Breast epithelium (tissue), 4 donors: ENCODE measurements around the gene CRELD2. TPM values are rescaled to one million over a fixed set of nuclear protein-coding genes. Genes with fewer than 3 reads are reported as not detected.

ENCODE experiments used
- DNase-seq, 2 donors: peaks; one replicate each; pipeline ENCODE4 v3.0.0-alpha.2; 2019; ENCODE audit warnings: low spot score in 2 of 2
- H3K27ac ChIP-seq, 2 donors: fragments of 200-600 bp; sonication (generic) in 1 of 2; one replicate each; pipeline ENCODE4 v1.5.1; 2016 to 2019; ENCODE audit warnings: mild to moderate bottlenecking in 1 of 2
- H3K27me3 ChIP-seq, 2 donors: fragments of 200-600 bp; sonication (generic) in 1 of 2; one replicate each; pipeline versions ENCODE4 v1.5.1 to v1.6.0; 2017 to 2019; ENCODE audit warnings: control low read depth in 1 of 2, mild to moderate bottlenecking in 1 of 2
- H3K36me3 ChIP-seq: fragments of 200-600 bp; one replicate; pipeline ENCODE4 v1.5.1; 2019
- H3K4me1 ChIP-seq, 2 donors: fragments of 200-600 bp; sonication (generic); one replicate each; pipeline ENCODE4 v1.5.1; 2016 to 2019; ENCODE audit warnings: control low read depth in 1 of 2
- H3K4me3 ChIP-seq, 3 donors: fragments of 200-600 bp; sonication (generic); 1 replicate in 2 of 3; 2 replicates in 1 of 3; pipeline ENCODE4 v1.5.1; 2016 to 2019; ENCODE audit warnings: mild to moderate bottlenecking in 3 of 3, moderate library complexity in 2 of 3
- H3K9me3 ChIP-seq, 2 donors: fragments of 200-600 bp; sonication (generic) in 1 of 2; one replicate each; pipeline ENCODE4 v1.5.1; 2016 to 2019; ENCODE audit warnings: control low read depth in 1 of 2
- CTCF ChIP-seq, 3 donors: fragments of 450-650 bp; IDR thresholded peaks; one replicate each; pipeline ENCODE4 v1.5.1; 2016 to 2017; ENCODE audit warnings: antibody characterized with exemption in 3 of 3, mild to moderate bottlenecking in 3 of 3, moderate library complexity in 3 of 3
- POLR2A ChIP-seq: fragments of 450-650 bp; IDR thresholded peaks from one replicate; pipeline ENCODE4 v1.6.1; 2016; ENCODE audit warnings: antibody characterized with exemption, mild to moderate bottlenecking, moderate library complexity
- POLR2AphosphoS5 ChIP-seq, 3 donors: sonication (generic); formaldehyde crosslinking; IDR thresholded peaks; one replicate each; pipeline ENCODE4 v1.6.1; 2017; ENCODE audit warnings: antibody characterized with exemption in 3 of 3
- intact Hi-C: fragments of 100-400 bp; cut with DNase I; formaldehyde crosslinking; loops from one replicate; pipeline ENCODE4 v1.15.1; 2023; ENCODE audit warnings: low total_unique reads
- total RNA-seq, 3 donors: library from RNA; depleted of rRNA; stranded (reverse); fragments of >200 nt; gene quantifications; one replicate each; pipeline ENCODE4 v1.1.0, GENCODE V29; 2016

Gene CRELD2
- total RNA-seq, 3 donors from 2014 or later = 20.6 to 59.3 (median 39.5) TPM

DNA sequence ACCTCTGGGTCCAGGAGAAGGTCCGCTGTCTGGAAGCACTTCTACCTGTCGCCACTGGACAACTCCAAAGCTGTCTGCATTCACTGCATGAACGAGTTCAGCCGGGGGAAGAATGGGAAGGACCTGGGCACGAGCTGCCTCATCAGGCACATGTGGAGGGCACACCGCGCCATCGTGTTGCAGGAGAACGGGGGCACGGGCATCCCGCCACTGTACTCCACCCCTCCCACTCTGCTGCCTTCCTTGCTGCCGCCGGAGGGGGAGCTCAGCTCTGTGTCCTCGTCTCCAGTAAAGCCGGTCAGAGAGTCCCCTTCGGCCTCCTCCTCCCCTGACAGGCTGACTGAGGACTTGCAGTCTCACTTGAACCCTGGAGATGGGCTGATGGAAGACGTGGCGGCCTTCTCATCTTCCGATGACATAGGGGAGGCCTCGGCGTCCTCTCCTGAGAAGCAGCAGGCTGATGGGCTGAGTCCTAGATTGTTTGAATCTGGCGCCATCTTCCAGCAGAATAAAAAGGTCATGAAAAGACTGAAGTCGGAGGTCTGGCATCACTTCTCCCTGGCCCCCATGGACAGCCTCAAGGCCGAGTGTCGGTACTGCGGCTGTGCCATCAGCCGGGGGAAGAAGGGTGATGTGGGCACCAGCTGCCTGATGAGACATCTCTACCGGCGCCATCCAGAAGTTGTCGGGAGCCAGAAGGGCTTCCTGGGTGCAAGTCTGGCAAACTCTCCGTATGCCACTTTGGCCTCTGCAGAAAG is 33.8 kb upstream of the CRELD2 start:
- intact Hi-C loops = no loop called here
- Histone ChIP-seq H3K9me3 (peaks cover 0 to 4% of the 10 kb centered on the region in 2 donors), H3K36me3 (no peaks in the 10 kb centered on the region)

DNA sequence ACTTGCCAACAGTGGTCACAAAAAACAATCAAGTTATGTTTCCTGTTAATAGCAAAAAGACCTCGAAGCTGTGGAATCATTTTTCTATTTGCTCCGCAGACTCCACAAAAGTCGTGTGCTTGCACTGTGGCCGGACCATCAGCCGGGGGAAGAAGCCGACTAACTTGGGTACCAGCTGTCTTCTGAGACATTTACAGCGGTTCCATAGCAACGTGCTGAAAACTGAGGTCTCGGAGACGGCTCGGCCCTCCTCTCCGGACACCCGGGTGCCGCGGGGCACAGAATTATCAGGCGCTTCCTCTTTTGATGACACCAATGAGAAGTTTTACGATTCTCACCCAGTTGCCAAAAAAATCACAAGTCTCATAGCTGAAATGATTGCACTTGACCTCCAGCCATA is 33.2 kb upstream of the CRELD2 start:
- Histone ChIP-seq H3K36me3 (no peaks in the 10 kb centered on the region), H3K27ac (no peak overlapping the region), H3K9me3 (peaks cover 0 to 4% of the 10 kb centered on the region in 2 donors), H3K27me3 (no peaks in the 10 kb centered on the region), H3K4me1 (no peaks in the 10 kb centered on the region), H3K4me3 (no peak overlapping the region)
- intact Hi-C loops = no loop called here
- no peak for TF ChIP-seq POLR2AphosphoS5 (IDR thresholded peaks at IDR 0.05)
- TF ChIP-seq POLR2A = no peak
- no peak for TF ChIP-seq CTCF (IDR thresholded peaks at IDR 0.05)
- no peak for DNase-seq

More for the DNA sequence above, 33.8 kb upstream of the CRELD2 start:
- Histone ChIP-seq H3K4me3 (no peak overlapping the region), H3K27me3 (no peaks in the 10 kb centered on the region), H3K27ac (no peak overlapping the region), H3K4me1 (no peaks in the 10 kb centered on the region)
- TF ChIP-seq CTCF (IDR thresholded peaks at IDR 0.05) (no peak), POLR2A (no peak), POLR2AphosphoS5 (IDR thresholded peaks at IDR 0.05) (no peak)
- no peak for DNase-seq

- H3K27ac ChIP-seq = no peak overlapping the region
- H3K36me3 ChIP-seq = no peaks in the 10 kb centered on the region
- no peak overlapping the region for H3K4me3 ChIP-seq
- intact Hi-C loops = no loop called here
- no peak for TF ChIP-seq POLR2A
- TF ChIP-seq POLR2AphosphoS5 (IDR thresholded peaks at IDR 0.05) = no peak
- TF ChIP-seq CTCF (IDR thresholded peaks at IDR 0.05) = no peak
- no peak for DNase-seq
- H3K9me3 ChIP-seq = peaks cover 0 to 4% of the 10 kb centered on the region in 2 donors
- H3K4me1 ChIP-seq = no peaks in the 10 kb centered on the region
- no peaks in the 10 kb centered on the region for H3K27me3 ChIP-seq
These were observed 32.6 kb upstream of the CRELD2 start for GRCh38 chr22:49885881-49886280.

DNA sequence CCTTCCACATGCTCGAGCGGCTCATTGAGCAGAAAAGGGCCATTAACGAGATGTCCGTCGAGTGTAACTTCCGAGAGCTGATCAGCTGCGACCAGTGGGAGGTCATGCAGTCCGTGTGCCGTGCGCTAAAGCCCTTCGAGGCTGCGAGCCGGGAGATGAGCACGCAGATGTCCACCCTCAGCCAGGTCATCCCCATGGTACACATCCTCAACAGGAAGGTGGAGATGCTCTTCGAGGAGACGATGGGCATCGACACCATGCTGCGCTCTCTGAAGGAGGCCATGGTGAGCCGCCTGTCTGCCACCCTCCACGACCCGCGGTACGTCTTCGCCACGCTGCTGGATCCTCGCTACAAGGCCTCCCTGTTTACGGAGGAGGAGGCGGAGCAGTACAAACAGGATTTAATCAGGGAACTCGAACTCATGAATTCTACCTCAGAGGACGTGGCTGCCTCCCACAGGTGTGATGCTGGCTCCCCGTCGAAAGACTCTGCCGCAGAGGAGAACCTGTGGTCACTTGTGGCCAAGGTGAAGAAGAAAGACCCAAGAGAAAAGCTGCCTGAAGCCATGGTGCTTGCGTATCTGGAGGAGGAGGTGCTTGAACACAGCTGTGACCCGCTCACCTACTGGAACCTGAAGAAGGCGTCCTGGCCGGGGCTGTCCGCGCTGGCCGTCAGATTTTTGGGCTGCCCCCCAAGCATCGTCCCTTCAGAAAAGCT is 31.9 kb upstream of the CRELD2 start:
- Histone ChIP-seq H3K4me3 (no peak overlapping the region), H3K27ac (no peak overlapping the region), H3K36me3 (no peaks in the 10 kb centered on the region), H3K9me3 (peaks cover 0 to 4% of the 10 kb centered on the region in 2 donors), H3K4me1 (no peaks in the 10 kb centered on the region), H3K27me3 (no peaks in the 10 kb centered on the region)
- TF ChIP-seq POLR2A (no peak), POLR2AphosphoS5 (IDR thresholded peaks at IDR 0.05) (no peak), CTCF (IDR thresholded peaks at IDR 0.05) (no peak)
- no peak for DNase-seq
- intact Hi-C loops = no loop called here

GRCh38 chr22:49887064-49887451 is 31.4 kb upstream of the CRELD2 start:
- Histone ChIP-seq H3K9me3 (peaks cover 0 to 4% of the 10 kb centered on the region in 2 donors), H3K4me1 (no peaks in the 10 kb centered on the region), H3K27ac (no peak overlapping the region), H3K36me3 (no peaks in the 10 kb centered on the region), H3K27me3 (no peaks in the 10 kb centered on the region), H3K4me3 (no peak overlapping the region)
- TF ChIP-seq POLR2AphosphoS5 (IDR thresholded peaks at IDR 0.05) (no peak), POLR2A (no peak), CTCF (IDR thresholded peaks at IDR 0.05) (no peak)
- no peak for DNase-seq
- intact Hi-C loops = no loop called here
